HG03378 (cell line): ENCODE results near the gene CBLL2.
"Not testable (repeated sequence)": the region's sequence is repeated elsewhere in the genome, so short reads cannot be mapped to it uniquely, and the experiment has no call there.

Experiments
- ATAC-seq: cut with Tn5 transposase; IDR thresholded peaks from one replicate; pipeline ENCODE4 v1.9.1; 2021; ENCODE audit warnings: mild to moderate bottlenecking, moderate library complexity; ENCODE audit not compliant: unreplicated experiment

The CBLL2 gene, protein sequence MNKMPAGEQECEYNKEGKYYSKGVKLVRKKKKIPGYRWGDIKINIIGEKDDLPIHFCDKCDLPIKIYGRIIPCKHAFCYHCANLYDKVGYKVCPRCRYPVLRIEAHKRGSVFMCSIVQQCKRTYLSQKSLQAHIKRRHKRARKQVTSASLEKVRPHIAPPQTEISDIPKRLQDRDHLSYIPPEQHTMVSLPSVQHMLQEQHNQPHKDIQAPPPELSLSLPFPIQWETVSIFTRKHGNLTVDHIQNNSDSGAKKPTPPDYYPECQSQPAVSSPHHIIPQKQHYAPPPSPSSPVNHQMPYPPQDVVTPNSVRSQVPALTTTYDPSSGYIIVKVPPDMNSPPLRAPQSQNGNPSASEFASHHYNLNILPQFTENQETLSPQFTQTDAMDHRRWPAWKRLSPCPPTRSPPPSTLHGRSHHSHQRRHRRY

DNA sequence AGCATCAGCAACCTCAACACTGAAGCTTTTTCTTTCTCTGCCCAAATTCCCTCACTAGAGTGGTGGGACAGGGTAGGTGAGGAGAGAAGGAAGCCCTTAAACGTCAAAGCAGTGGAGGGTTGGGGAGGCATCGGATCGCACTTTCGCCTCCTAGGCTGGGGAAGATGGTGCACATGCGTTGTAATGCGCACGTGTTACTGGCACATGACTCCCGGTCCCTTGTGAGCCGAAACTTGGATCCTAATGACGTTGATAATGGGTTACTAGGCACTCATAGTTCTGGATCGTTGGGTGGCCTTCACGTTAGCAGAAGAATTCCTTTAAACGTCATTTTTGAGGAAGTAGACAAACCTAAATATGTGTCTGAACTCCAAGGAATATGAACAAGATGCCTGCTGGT, at the start of gene CBLL2:
TSS of gene CBLL2 (plus strand) at position 301 of the 400 bp plus-strand sequence. CDS start at position 380, 79 bp downstream.
- no peak for ATAC-seq

DNA sequence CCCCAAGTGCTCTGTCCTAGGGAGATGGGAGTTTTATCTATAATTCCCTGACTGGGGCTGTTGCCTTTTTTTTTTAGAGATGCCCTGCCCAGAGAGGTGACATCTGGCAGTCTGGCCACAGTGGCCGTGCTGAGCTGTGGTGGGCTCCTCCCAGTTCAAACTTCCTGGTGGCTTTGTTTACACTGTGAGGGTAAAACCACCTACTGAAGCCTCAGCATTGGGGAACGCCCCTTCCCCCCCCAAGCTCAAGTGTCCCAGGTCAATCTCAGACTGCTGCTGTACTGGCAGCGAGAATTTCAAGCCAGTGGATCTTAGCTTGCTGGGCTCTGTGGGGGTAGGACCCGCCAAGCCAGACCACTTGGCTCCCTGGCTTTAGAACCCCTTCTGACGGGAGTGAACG, 38.3 kb upstream of the CBLL2 start:
- no peak for ATAC-seq

DNA sequence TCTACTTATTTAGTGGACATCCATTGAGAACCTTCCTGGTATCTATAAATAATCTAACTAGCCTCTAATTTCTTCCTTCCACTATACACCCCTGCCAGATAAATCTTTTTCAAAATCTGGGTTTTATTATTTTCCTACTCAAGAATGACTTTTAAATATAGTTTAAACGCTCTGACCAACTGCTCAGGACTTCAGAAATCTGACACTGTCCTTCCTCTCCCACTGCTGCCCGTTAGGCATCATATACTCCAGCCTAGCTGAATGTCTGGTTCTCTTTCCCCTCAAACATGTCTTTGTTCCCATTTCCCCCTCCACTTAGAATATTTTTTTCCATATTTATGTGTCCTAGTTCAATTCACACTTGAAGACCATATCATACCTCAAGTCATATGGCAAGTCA, 35.2 kb upstream of the CBLL2 start:
- ATAC-seq = no peak

DNA sequence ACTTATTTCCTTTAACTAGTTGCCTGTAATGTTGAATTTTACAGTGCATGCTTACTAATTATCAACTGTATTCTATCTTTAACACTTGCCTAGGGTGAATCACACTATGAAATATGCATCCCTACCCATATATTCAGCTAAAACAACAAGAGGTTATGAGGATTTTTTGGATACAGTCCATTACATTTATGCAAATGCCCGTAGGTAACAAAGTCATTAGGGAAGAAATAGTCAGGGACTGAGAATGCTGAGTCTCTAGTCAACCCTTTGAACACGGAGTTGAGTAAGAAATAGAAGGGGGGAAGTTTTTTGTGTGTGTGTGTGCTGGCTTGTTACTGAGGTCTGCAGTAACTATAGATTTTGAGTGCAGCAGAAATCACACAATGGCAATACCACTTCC, 26.1 kb upstream of the CBLL2 start:
- no peak for ATAC-seq

DNA sequence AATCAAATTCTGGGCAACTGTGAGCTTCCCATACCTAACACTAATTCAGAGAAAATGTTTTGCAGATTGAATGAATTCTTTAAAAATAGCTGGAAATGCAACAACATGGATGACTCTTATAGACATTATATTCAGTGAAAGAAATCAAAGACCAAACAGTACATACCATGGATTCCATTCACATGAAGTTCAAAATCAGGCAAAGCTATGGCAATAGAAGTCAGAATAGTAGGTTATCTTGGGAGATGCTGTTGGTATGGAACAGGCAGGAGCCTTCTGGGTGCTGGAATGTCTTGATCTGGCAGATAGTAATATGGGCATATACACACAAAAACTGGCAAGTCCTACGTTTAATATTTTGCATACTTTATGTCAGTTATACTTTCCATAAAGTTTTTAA, 25.5 kb upstream of the CBLL2 start:
- ATAC-seq = no peak

DNA sequence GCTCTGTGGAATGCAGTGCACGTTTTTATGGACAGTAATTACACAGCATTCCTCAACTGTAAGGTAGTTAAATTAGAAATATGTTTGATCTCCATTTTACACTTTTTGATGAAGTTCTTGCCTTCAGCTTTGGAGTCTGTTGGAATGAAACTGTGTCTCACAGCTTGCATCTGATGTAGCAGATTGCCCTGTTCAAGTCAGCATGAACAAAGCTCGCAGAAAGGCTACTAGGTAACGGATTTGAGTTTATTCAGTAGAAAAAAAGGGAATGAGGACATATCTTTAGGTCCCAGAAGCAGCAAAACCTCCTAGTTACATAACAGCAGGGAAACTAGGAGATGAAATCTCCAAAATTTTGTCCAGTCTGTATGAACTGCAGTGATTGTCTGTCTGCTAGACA, 24.3 kb upstream of the CBLL2 start:
- ATAC-seq = no peak

DNA sequence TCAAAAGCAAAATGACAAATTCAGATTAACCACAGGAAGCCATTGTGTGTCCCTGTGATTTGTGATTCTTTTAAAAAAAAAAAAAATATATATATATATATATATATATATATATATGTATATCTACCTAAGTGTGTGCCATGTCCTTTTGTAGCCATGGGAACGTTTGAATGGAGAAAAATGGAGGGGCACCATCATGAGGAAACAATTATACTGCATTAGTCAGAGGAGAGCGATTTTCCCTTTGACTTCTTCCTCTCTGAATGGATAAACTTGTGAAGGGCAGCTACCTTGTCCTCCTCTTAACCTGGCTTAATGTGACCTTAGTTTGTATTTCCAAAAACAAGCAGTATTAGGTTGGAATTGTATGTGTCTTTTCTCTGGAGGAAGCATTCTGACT, 23.3 kb upstream of the CBLL2 start:
- no peak for ATAC-seq

DNA sequence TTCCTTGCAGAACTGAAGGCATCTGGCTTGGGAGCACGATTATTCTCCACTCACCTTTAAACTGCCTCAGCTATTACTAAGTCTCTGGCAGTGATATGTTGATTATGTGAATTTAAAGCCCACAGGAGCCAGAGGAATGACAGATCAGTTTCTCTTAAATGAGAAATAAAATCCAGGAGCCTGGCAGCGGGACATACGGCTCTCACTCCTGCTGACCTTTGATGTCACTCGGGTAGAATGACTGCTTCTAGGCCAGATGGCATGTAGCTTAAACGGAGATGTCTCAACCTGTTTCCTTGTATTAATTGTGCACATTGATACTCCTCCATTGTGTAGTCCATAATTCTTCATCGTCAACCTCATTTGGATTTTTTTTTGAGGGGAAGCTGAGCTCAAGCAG, 4.0 kb upstream of the CBLL2 start:
- no peak for ATAC-seq

DNA sequence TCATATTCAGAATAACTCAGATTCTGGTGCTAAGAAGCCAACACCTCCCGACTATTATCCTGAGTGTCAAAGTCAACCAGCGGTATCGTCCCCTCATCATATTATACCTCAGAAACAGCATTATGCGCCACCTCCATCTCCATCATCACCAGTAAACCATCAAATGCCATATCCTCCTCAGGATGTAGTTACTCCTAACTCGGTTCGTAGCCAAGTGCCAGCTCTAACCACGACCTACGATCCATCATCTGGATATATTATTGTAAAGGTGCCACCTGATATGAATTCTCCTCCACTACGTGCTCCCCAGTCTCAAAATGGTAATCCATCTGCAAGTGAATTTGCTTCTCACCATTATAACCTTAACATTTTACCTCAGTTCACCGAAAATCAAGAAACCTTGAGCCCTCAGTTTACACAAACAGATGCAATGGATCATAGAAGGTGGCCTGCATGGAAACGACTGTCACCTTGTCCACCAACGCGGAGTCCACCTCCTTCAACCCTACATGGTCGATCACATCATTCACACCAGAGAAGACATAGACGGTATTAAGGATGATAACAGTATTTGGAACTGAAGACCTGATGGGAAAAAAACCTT, 1.1 kb downstream of the CBLL2 start:
- ATAC-seq = no peak

DNA sequence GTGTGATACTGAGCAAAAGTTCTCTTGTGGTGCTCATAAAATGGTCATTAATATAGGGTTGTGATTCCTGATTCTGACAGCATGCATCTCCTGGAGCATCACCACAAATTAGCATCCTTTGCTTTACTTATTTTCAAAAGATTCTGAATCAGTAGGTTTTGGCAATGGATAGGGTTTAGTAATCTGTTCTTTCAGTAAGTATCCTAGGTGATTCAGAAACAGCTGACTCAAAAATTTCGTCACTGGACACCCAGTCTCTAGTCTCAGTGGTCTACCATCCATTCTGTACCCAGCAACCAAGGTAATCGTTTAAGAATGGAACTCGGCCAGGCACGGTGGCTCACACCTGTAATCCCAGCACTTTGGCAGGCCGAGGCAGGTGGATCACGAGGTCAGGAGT, 4.1 kb downstream of the CBLL2 start:
- no peak for ATAC-seq

DNA sequence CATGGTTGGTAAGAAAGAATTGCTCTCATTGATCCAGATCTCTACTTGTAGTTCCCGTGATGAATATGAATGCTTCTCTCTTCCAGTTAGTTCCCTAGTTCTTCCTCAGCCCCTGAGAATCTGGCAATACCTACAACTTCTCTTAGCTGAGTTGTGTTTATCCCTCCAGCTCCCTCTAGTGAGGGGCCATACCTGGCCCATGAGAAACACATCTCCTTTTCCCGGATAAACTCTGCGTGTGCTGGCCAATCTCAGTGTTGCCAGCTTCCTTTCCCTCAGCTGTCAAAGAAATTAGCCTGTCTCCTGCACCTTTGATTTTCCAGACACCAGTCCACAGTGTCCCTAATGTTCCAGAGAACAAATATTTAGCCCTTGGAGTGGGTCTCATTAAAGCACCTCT, 5.7 kb downstream of the CBLL2 start:
- no peak for ATAC-seq

DNA sequence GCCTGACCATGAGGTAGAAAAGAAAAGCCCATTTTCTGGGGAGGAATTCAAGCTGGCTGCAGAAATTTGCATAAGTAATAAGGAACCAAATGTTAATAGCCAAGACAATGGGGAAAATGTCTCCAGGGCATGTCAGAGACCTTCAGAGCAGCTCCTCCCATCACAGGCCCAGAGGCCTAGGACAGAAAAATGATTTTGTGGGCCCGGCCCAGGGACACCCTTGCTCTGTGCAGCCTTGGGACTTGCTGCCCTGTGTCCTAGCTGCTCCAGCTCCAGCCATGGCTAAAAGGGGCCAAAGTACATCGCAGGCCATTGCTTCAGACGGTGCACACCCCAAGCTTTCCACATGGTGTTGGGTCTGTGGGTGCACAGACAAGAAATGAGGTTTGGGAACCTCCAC, 16.5 kb downstream of the CBLL2 start:
- not testable (repeated sequence) for ATAC-seq

DNA sequence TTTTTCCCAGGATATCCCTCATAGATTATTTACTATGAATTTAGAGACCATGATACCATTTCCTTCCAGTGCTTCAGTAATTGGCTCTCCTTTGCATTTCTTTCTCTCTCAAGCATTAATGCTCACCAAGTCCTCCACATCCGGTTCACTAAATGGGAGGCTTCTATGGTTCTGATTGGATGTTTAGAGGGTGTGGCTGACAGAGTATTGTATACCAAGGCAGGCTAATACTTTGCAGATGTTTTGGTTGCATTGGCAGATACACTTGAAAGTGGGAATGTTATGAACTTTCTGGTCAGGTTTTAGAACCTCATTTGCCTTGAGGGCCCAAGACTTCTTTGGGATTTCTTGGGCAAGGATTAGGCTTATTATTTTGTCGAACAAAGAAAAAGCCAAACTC, 24.2 kb downstream of the CBLL2 start:
- no peak for ATAC-seq

DNA sequence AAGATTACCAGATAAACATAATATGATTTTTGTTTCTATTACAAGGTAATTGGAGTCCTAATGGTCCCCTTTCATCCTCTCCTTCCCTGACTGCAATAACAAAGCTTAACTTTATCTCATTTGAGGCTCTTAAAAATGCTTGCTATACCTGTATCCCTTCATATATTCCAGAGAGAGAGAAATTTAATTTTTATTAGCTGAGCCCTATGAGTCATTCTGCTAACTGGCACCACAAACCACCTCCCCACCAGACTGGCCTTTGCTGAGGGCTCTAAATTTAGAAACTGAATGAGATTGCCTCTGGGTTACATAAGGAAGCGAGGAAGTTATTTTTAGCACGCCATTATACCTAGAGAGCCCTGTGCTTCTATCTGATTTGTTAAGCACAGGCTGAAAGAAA, 27.4 kb downstream of the CBLL2 start:
- peak; percentile 93 for ATAC-seq

DNA sequence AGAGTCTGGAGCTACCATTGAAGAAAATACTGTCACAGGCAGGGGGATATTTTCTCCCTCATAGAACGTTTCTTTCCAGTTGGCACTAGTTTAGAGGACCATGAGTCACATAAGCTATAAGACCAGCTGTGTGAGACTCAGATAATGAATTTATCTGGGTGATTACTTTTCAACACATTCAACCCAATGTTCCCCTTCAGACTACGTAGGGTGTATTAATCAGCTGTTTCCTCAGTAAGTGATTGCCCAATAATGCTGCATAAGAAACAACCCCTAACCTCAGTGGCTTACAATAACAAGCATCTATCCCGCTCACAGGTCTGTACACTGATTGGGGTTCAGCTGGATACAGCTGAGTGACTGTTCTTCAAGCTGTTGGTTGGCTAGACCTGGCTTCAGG, 38.1 kb downstream of the CBLL2 start:
- no peak for ATAC-seq

DNA sequence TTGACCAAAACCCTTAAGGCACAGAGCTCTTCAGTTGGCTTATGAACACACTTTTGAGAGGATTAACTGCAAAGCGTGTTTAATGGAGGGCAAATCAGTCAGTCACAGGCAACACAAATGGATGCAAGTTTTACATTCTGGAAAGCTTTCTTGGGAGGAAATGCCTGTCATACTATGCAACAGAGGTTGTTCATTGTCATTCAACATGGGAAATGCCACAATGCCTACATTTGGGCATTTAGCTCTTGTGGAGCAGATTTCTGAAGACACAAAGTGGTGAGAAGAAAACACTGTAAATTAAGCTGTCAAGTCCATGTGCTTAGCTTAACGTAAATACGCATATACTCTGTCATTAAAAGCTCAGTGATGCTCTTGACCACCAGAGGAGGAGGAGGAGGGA, 41.1 kb downstream of the CBLL2 start:
- no peak for ATAC-seq

DNA sequence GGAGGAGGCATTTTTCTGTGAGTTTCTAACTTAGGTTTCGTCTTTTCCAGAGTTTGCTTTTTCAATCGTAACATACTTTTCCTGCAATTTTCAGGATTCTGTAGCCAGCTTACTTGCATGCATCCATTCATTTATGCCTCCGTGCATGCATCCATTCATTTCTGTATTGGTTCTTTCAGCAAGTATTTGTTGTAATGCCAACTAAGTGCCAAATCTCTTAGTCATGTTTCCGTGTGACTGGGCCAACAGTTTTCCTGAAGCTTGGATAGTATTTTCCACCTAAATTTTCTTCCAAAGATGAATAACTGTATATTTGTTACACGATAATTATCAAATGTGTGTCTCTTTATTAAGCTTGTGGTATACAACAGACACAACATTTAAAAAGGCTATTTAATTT, 41.5 kb downstream of the CBLL2 start:
- no peak for ATAC-seq

DNA sequence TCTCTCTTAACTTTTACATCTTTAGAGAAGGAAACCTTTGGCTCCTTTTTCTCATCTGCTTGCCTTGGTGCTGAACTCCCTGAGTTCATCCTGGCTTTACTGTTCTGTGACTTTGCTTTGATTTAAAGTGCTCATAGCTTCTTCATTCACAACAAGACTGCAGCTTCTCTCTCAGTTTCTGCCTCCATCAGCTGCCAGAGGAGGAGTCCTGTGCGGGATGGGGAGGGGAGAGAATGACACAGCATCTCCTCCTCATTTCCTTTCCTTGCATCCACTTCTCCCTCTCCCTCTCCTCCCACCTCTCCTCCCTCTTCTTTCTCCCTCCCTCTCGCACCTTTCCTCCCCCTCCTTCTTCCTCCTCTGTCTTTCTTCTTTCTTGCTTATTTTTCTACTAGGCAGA, 42.0 kb downstream of the CBLL2 start:
- ATAC-seq = no peak

DNA sequence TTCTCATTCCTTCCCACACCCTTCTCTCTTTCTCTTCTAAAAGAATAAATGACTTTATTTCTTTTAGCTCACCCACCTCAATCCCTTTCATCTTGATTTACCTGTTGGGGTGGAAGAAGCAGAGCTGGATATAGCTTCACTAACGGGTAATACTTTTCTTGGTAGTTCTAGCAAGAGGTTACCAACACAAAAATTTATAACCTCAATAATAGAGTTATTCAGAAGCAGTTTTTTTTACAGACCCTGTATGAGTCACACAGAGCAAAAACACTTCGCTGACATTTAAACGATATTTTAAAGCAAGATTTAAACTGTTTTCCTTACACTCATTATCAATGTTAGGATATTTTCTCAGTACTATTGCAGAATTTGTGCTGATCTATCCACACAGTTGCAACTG, 42.4 kb downstream of the CBLL2 start:
- no peak for ATAC-seq

DNA sequence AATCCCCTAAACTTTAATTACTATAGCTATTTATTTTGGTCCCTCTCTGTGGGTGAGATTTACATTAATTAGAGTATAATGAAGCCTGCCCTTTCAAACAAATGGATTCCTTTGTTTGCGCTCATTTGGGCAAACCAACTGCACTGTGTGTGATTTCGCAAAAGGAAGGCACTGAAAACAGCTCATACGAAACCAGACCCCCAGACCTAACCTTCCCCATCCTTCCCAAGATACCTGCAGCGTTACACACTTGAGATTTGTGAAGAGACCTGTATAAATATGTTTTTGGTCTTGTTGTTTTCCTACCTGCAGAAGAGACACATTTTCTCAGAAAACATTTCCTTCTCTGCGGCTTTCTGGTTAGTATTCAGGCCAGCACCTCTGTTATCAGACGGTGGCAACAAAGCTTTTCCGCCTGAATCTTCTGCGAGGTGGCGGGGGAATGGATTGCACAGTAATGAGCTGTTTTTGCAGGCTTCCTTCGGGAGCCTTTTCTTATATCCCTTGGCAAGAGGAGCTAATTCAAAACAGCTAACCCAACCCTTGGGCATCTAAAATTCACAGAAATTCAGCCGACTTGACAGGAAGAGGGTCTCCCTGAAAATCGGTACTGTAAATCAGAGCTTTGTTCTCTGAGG, 47.6 kb downstream of the CBLL2 start:
- no peak for ATAC-seq

DNA sequence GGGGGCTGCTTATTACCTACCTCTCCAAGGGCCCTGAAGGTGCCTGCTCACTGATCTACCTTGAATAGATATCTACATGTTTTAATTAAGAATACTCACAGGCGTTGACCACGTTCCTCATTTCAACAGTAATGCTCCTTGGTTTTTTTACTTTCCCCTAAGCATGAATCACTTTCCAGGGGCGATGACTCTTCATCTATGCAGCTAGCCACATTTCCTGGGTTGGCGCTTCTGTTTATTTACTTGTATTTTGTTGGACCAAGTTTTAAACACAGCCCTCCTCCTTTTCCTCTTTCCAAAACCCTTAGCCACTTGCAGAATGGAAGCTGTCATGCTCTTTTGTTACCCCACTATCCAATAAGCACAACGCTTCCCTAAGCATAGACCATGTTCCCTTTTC, 50.8 kb downstream of the CBLL2 start:
- ATAC-seq = no peak
